Upper lobe of left lung (tissue), 6 donors: ENCODE measurements around the gene NFAT5. TPM values are rescaled to one million over a fixed set of nuclear protein-coding genes. Genes with fewer than 3 reads are reported as not detected.
A peak's percentile ranks its signal among the peaks of the same experiment; 100 is the strongest.

Source experiments
- ATAC-seq, 2 donors: fragments of 200-7000 bp; cut with Tn5 transposase; one replicate each; pipeline ENCODE4 v1.9.1; 2022; ENCODE audit warnings: mild to moderate bottlenecking in 2 of 2, moderate library complexity in 2 of 2; ENCODE audit not compliant: low FRiP score in 2 of 2
- DNase-seq, 2 donors: peaks; one replicate each; pipeline ENCODE4 v3.0.0-alpha.2; 2019 to 2020
- H3K27ac ChIP-seq, 4 donors: fragments of 200-600 bp; sonication (generic); one replicate each; pipeline ENCODE4 v1.5.1; 2016 to 2019
- H3K27me3 ChIP-seq, 4 donors: fragments of 200-600 bp; sonication (generic); one replicate each; pipeline ENCODE4 v1.5.1; 2017 to 2019
- H3K36me3 ChIP-seq, 4 donors: fragments of 200-600 bp; sonication (generic); one replicate each; pipeline ENCODE4 v1.5.1; 2016 to 2019
- H3K4me1 ChIP-seq, 4 donors: fragments of 200-600 bp; sonication (generic); one replicate each; pipeline ENCODE4 v1.5.1; 2018 to 2019
- H3K4me3 ChIP-seq, 4 donors: fragments of 200-600 bp; sonication (generic); one replicate each; pipeline ENCODE4 v1.5.1; 2017 to 2019; ENCODE audit warnings: mild to moderate bottlenecking in 2 of 4, moderate library complexity in 1 of 4
- H3K9me3 ChIP-seq, 4 donors: fragments of 200-600 bp; sonication (generic); one replicate each; pipeline ENCODE4 v1.5.1; 2018 to 2019
- EP300 ChIP-seq, 4 donors: sonication (generic); formaldehyde crosslinking; IDR thresholded peaks; one replicate each; pipeline ENCODE4 v1.5.1; 2017; ENCODE audit warnings: antibody characterized with exemption in 4 of 4, control low read depth in 2 of 4
- POLR2A ChIP-seq, 4 donors: fragments of 450-650 bp; IDR thresholded peaks; one replicate each; pipeline ENCODE4 v1.5.1; 2016 to 2017; ENCODE audit warnings: antibody characterized with exemption in 4 of 4, mild to moderate bottlenecking in 2 of 4
- POLR2AphosphoS5 ChIP-seq, 2 donors: sonication (generic); formaldehyde crosslinking; IDR thresholded peaks; one replicate each; pipeline ENCODE4 v1.5.1; 2017; ENCODE audit warnings: antibody characterized with exemption in 2 of 2
- WGBS, 2 donors: methylation state at CpG; one replicate each; pipeline ENCODE4 v1.1.5; 2017 to 2018; 5-methylcytosine and 5-hydroxymethylcytosine counted together
- total RNA-seq, 6 donors: library from RNA; depleted of rRNA in 4 of 6; stranded (reverse); fragments of >200 nt in 4 of 6; gene quantifications; one replicate each; pipeline versions ENCODE4 v1.1.0 to v1.2.1, GENCODE V29; 2016 to 2021
- TF ChIP-seq, protein P1 (sequence below), 6 experiments: fragments of 450-650 bp in 4 of 6; fragments of 200-600 bp in 2 of 6; sonication (generic) in 2 of 6; IDR thresholded peaks; one replicate each; pipeline ENCODE4 v1.5.1; 2016 to 2019; ENCODE audit warnings: antibody characterized with exemption in 6 of 6
- donor health status: DM: no; HTN: no; CAD: no; lungs with moderate emphysema.
- donor health status: DM: no; HTN: yes; CAD: no; lungs with severe emphysema.

NFAT5 gene
- total RNA-seq, 6 donors from 2014 or later = 36.0 to 80.7 (median 50.4) TPM

DNA sequence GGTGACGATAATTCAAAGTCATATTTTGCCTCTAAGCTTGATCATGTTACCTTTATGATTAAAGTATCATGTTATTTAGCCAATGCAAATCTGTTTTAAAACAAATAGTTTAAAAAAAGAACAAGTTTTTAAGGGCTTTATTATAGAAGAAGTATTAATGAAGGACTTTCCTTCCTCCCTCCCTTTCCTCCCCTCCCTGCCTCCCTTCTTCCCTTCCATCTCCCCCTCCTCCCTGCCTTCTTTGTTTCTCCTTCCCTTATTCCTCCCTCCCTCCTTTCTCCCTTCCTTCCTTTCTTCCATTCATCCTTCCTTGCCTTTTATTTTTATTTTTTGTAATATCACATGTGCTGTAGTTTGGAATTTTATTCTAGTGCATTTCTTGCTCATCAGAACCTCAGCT is 134.1 kb downstream of the NFAT5 start:
- H3K36me3 ChIP-seq = peaks cover 8 to 42% (median 12%) of the 10 kb centered on the region in 4 donors
- H3K27me3 ChIP-seq = no peaks in the 10 kb centered on the region
- no peak overlapping the region for H3K4me3 ChIP-seq
- H3K27ac ChIP-seq = no peak overlapping the region
- TF ChIP-seq, protein P1, sequence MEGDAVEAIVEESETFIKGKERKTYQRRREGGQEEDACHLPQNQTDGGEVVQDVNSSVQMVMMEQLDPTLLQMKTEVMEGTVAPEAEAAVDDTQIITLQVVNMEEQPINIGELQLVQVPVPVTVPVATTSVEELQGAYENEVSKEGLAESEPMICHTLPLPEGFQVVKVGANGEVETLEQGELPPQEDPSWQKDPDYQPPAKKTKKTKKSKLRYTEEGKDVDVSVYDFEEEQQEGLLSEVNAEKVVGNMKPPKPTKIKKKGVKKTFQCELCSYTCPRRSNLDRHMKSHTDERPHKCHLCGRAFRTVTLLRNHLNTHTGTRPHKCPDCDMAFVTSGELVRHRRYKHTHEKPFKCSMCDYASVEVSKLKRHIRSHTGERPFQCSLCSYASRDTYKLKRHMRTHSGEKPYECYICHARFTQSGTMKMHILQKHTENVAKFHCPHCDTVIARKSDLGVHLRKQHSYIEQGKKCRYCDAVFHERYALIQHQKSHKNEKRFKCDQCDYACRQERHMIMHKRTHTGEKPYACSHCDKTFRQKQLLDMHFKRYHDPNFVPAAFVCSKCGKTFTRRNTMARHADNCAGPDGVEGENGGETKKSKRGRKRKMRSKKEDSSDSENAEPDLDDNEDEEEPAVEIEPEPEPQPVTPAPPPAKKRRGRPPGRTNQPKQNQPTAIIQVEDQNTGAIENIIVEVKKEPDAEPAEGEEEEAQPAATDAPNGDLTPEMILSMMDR (IDR thresholded peaks at IDR 0.05) = no peak
- TF ChIP-seq POLR2A (IDR thresholded peaks at IDR 0.05) (no peak), EP300 (IDR thresholded peaks at IDR 0.05) (no peak), POLR2AphosphoS5 (IDR thresholded peaks at IDR 0.05) (no peak)
- H3K4me1 ChIP-seq = no peaks in the 10 kb centered on the region
- 85 to 95% methylated on average over 1 of the region's 1 CpG for WGBS, 2 donors
- DNase-seq (no peak), ATAC-seq (no peak)
- no peaks in the 10 kb centered on the region for H3K9me3 ChIP-seq

DNA sequence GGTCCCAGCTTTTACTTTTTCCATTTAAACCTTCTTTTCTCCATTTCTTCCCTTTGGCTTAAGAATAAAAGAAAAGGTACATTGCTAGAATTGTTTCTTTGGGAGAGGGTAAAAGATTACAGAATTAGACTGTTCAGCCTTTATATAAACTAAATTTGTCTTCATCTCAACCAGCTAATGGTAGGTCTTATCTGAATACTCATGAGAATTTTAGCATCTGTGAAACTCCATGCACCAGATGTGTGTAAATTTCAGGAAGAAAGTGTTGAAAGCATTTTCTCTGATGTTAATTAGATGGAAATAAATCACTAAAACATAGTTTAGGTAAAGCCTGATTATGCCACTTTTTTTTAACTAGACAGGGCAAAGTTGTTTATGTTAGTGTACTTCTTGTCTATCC is 135.7 kb downstream of the NFAT5 start:
- TF ChIP-seq POLR2A (IDR thresholded peaks at IDR 0.05) (no peak), EP300 (IDR thresholded peaks at IDR 0.05) (no peak), POLR2AphosphoS5 (IDR thresholded peaks at IDR 0.05) (no peak)
- TF ChIP-seq, protein P1 (IDR thresholded peaks at IDR 0.05) = no peak
- H3K27me3 ChIP-seq = no peaks in the 10 kb centered on the region
- peaks cover 0 to 29% (median 3%) of the 10 kb centered on the region in 4 donors for H3K36me3 ChIP-seq
- ATAC-seq (no peak), DNase-seq (no peak)
- H3K4me1 ChIP-seq = peaks cover 0 to 5% (median 0%) of the 10 kb centered on the region in 4 donors
- no peak overlapping the region for H3K4me3 ChIP-seq
- H3K27ac ChIP-seq = no peak overlapping the region
- no peaks in the 10 kb centered on the region for H3K9me3 ChIP-seq

DNA sequence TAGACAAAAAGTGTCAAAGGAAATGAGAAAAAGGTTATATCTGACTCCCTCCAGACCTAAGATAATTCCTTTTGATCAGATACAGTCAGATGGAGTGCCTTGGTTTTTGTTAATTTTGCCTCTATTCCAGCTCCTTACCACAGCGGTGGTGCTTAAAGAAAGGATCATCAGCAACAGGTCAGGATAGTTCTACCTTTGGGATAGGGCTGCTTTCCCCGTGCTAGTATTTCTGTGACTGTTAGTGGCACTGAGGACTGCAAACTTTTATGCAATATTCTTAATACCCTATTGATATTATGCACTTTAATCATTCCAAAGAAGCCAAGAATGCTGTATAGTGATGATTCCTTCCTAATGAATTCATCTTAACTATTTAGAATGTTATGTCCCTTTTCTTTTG is 136.1 kb downstream of the NFAT5 start:
- no peaks in the 10 kb centered on the region for H3K9me3 ChIP-seq
- H3K27me3 ChIP-seq = no peaks in the 10 kb centered on the region
- H3K36me3 ChIP-seq = peaks cover 0 to 25% (median 1%) of the 10 kb centered on the region in 4 donors
- TF ChIP-seq POLR2A (IDR thresholded peaks at IDR 0.05) (no peak), EP300 (IDR thresholded peaks at IDR 0.05) (no peak), POLR2AphosphoS5 (IDR thresholded peaks at IDR 0.05) (no peak)
- TF ChIP-seq, protein P1 (IDR thresholded peaks at IDR 0.05) = no peak
- H3K4me1 ChIP-seq = peaks cover 0 to 5% (median 0%) of the 10 kb centered on the region in 4 donors
- H3K27ac ChIP-seq = no peak overlapping the region
- no peak for DNase-seq
- no peak for ATAC-seq
- WGBS, 2 donors = 83 to 84% methylated on average over 2 of the region's 2 CpGs
- H3K4me3 ChIP-seq = no peak overlapping the region

DNA sequence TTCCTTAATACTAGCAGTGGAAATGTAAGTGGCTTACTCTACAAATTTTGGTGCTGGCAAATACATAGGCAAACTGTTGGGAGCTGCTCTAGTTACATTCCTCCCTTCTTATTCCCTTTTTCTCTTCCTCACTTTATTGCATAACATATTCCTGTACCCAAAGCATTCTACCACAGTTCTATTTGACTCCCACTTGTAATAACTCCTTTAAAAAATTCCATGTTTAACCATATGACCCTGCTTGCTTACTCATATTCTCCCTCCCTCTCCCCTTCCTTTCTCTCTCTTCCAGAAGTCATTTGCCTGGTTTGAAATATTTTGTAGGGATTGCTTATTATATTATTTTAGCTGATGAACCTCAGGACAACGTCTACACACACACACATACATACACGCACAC is 137.9 kb downstream of the NFAT5 start:
- DNase-seq (no peak), ATAC-seq (no peak)
- peaks cover 0 to 5% (median 0%) of the 10 kb centered on the region in 4 donors for H3K4me1 ChIP-seq
- no peaks in the 10 kb centered on the region for H3K27me3 ChIP-seq
- H3K9me3 ChIP-seq = no peaks in the 10 kb centered on the region
- TF ChIP-seq EP300 (IDR thresholded peaks at IDR 0.05) (no peak), POLR2A (IDR thresholded peaks at IDR 0.05) (no peak), POLR2AphosphoS5 (IDR thresholded peaks at IDR 0.05) (no peak)
- TF ChIP-seq, protein P1 (IDR thresholded peaks at IDR 0.05) = no peak
- H3K27ac ChIP-seq = no peak overlapping the region
- 93 to 100% methylated on average over 2 of the region's 2 CpGs for WGBS, 2 donors
- no peak overlapping the region for H3K4me3 ChIP-seq
- peaks cover 0 to 22% (median 2%) of the 10 kb centered on the region in 4 donors for H3K36me3 ChIP-seq

DNA sequence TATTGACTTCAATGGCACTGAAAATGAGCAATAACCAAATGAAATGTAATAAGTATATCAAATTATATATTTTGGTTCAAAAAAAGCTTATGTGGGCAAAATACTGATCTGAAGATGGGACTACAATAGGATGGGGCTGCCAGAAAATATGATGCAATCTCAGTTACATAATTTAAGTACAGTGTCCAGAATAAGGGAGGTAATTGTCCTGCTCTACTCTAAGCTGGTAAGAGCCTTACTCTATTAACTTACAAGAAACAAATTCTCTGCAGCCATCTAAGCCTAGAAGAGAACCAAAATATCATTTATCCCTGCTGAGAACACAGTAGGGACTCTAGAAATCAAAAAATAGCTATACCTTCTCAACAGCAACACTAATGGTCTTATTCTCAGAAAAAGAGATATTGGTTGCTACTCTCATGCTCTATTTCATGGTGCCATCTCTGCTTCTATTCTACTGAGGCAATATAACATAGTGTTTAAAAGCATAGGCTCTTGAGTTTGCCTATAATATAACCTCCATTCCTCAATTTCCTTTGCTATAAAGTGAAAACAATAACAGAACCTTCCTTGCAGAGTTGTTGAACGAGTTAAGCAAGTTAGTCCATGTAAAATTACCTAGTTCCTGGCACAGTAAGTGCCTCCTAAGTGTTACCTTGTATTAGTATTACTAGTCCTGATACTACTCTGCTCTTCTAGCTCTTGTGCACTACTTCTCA is 140.6 kb downstream of the NFAT5 start:
- H3K27me3 ChIP-seq = no peaks in the 10 kb centered on the region
- H3K36me3 ChIP-seq = peaks cover 0 to 27% (median 3%) of the 10 kb centered on the region in 4 donors
- H3K27ac ChIP-seq = peak overlapping the region in 1 of 4 donors; percentile 17
- peaks cover 0 to 5% (median 2%) of the 10 kb centered on the region in 4 donors for H3K4me1 ChIP-seq
- no peak overlapping the region for H3K4me3 ChIP-seq
- TF ChIP-seq, protein P1 (IDR thresholded peaks at IDR 0.05) = no peak
- no peak for TF ChIP-seq POLR2AphosphoS5 (IDR thresholded peaks at IDR 0.05)
- no peak for TF ChIP-seq POLR2A (IDR thresholded peaks at IDR 0.05)
- TF ChIP-seq EP300 (IDR thresholded peaks at IDR 0.05) = no peak
- ATAC-seq (peak in 1 of 2 donors; percentile 66), DNase-seq (no peak)
- 64 to 80% methylated on average over 1 of the region's 1 CpG for WGBS, 2 donors
- H3K9me3 ChIP-seq = no peaks in the 10 kb centered on the region
